CD4-positive, CD25-positive, alpha-beta regulatory T cell (primary cell): ENCODE measurements around the gene ZNF385C. TPM values are rescaled to one million over a fixed set of nuclear protein-coding genes. Genes with fewer than 3 reads are reported as not detected.

Experiments
- ATAC-seq, 2 donors: fragments of 150-1000 bp; cut with Tn5 transposase; one replicate each; pipeline ENCODE4 v1.10.0; 2021; ENCODE audit warnings: low read depth in 2 of 2, moderate number of reproducible peaks in 2 of 2, moderate library complexity in 1 of 2
- DNase-seq, 3 donors: peaks; one replicate each; pipeline versions ENCODE4 v3.0.0 to v3.0.0-alpha.2; 2012 to 2022; ENCODE audit warnings: mixed read lengths in 1 of 3
- H3K27ac ChIP-seq: one replicate; pipeline ENCODE4 v1.7.0; 2013; ENCODE audit warnings: mild to moderate bottlenecking, low read length; ENCODE audit not compliant: insufficient read depth, poor library complexity, severe bottlenecking
- H3K27me3 ChIP-seq: one replicate; pipeline ENCODE4 v1.7.0; 2013; ENCODE audit warnings: low read length; ENCODE audit not compliant: control insufficient read depth, insufficient read depth
- H3K36me3 ChIP-seq: one replicate; pipeline ENCODE4 v1.7.0; 2013; ENCODE audit warnings: mild to moderate bottlenecking, low read length, moderate library complexity; ENCODE audit not compliant: control insufficient read depth, insufficient read depth
- H3K4me1 ChIP-seq: 2 replicates; pipeline ENCODE4 v1.7.0; 2013; ENCODE audit warnings: mild to moderate bottlenecking, low read length; ENCODE audit not compliant: insufficient read depth, control insufficient read depth, poor library complexity, severe bottlenecking
- H3K4me3 ChIP-seq: one replicate; pipeline ENCODE4 v1.7.0; 2013; ENCODE audit warnings: low read depth, mild to moderate bottlenecking, low read length, moderate library complexity
- H3K9me3 ChIP-seq, 2 experiments: 1 replicate in 1 of 2; 2 replicates in 1 of 2; pipeline ENCODE4 v1.7.0; 2013; ENCODE audit warnings: low read length in 2 of 2, mild to moderate bottlenecking in 1 of 2, moderate library complexity in 1 of 2; ENCODE audit not compliant: control insufficient read depth in 2 of 2
- H3K27ac Mint-ChIP-seq, 3 donors: one replicate each; pipeline ENCODE4 v1.8.0; 2020 to 2022; ENCODE audit warnings: mild to moderate bottlenecking in 3 of 3, mixed read lengths in 3 of 3, moderate library complexity in 2 of 3
- H3K27me3 Mint-ChIP-seq: one replicate; pipeline ENCODE4 v1.8.0; 2022; ENCODE audit warnings: mild to moderate bottlenecking, mixed read lengths
- H3K36me3 Mint-ChIP-seq: one replicate; pipeline ENCODE4 v1.8.0; 2020; ENCODE audit warnings: mixed read lengths
- H3K4me1 Mint-ChIP-seq, 4 donors: one replicate each; pipeline ENCODE4 v1.8.0; 2020 to 2022; ENCODE audit warnings: mixed read lengths in 4 of 4, mild to moderate bottlenecking in 1 of 4
- H3K4me3 Mint-ChIP-seq, 4 donors: one replicate each; pipeline ENCODE4 v1.8.0; 2020 to 2022; ENCODE audit warnings: mild to moderate bottlenecking in 4 of 4, mixed read lengths in 4 of 4, moderate library complexity in 3 of 4
- H3K9me3 Mint-ChIP-seq, 7 donors: one replicate each; pipeline ENCODE4 v1.8.0; 2020 to 2022; ENCODE audit warnings: mixed read lengths in 7 of 7, mild to moderate bottlenecking in 3 of 7, moderate library complexity in 2 of 7
- polyA plus RNA-seq, 4 donors: library from polyadenylated mRNA; unstranded; fragments of 300-500 nt; fragmentation: Illumina TruSeq; gene quantifications; one replicate each; pipeline ENCODE4 v1.2.3, GENCODE V29; 2021
- total RNA-seq: library from RNA; stranded (reverse); gene quantifications from one replicate; pipeline ENCODE4 v1.2.3, GENCODE V29; 2022

The ZNF385C gene
- total and polyA plus RNA-seq, 5 donors from 2014 or later = 0.21 TPM; not detected in 4

GRCh38 chr17:42111265-42111636 lies 13.0 kb upstream of the ZNF385C start:
- peak overlapping the region in 3 of 4 donors; percentile 46 to 96 (median 91) for H3K4me3 Mint-ChIP-seq
- H3K4me1 Mint-ChIP-seq = peaks cover 6 to 66% (median 10%) of the 10 kb centered on the region in 4 donors
- H3K9me3 ChIP-seq = no peaks in the 10 kb centered on the region
- peaks cover 27% of the 10 kb centered on the region for H3K4me1 ChIP-seq
- peak overlapping the region; percentile 91 for H3K27ac ChIP-seq
- no peaks in the 10 kb centered on the region for H3K27me3 ChIP-seq
- ATAC-seq = no peak
- peak overlapping the region in 2 of 3 donors; percentile 89 to 93 for H3K27ac Mint-ChIP-seq
- H3K36me3 ChIP-seq = peaks cover 7% of the 10 kb centered on the region
- no peak for DNase-seq
- no peak overlapping the region for H3K4me3 ChIP-seq
- H3K36me3 Mint-ChIP-seq = peaks cover 15% of the 10 kb centered on the region
- H3K9me3 Mint-ChIP-seq = peaks cover 0 to 2% (median 0%) of the 10 kb centered on the region in 7 donors
- no peaks in the 10 kb centered on the region for H3K27me3 Mint-ChIP-seq

- peaks cover 7% of the 10 kb centered on the region for H3K36me3 ChIP-seq
- peaks cover 15% of the 10 kb centered on the region for H3K36me3 Mint-ChIP-seq
- H3K9me3 ChIP-seq = no peaks in the 10 kb centered on the region
- no peaks in the 10 kb centered on the region for H3K27me3 Mint-ChIP-seq
- DNase-seq (peak in 1 of 3 donors; percentile 57), ATAC-seq (no peak)
- H3K27ac ChIP-seq = no peak overlapping the region
- H3K4me3 Mint-ChIP-seq = peak overlapping the region; percentile 13 to 81 (median 70)
- H3K9me3 Mint-ChIP-seq = peaks cover 0 to 2% (median 0%) of the 10 kb centered on the region in 7 donors
- H3K4me1 Mint-ChIP-seq = peaks cover 6 to 65% (median 10%) of the 10 kb centered on the region in 4 donors
- no peaks in the 10 kb centered on the region for H3K27me3 ChIP-seq
- peak overlapping the region; percentile 89 to 93 (median 91) for H3K27ac Mint-ChIP-seq
- H3K4me3 ChIP-seq = no peak overlapping the region
- H3K4me1 ChIP-seq = peaks cover 27% of the 10 kb centered on the region
These were observed 12.3 kb upstream of the ZNF385C start for GRCh38 chr17:42110301-42111264.

- Mint-ChIP-seq H3K27ac (peak overlapping the region in 1 of 3 donors; percentile 91), H3K27me3 (no peaks in the 10 kb centered on the region), H3K4me3 (peak overlapping the region in 1 of 4 donors; percentile 38), H3K9me3 (peaks cover 0 to 2% (median 0%) of the 10 kb centered on the region in 7 donors), H3K36me3 (peaks cover 15% of the 10 kb centered on the region), H3K4me1 (peaks cover 6 to 59% (median 10%) of the 10 kb centered on the region in 4 donors)
- peaks cover 27% of the 10 kb centered on the region for H3K4me1 ChIP-seq
- peaks cover 15% of the 10 kb centered on the region for H3K36me3 ChIP-seq
- ATAC-seq = no peak
- H3K27ac ChIP-seq = no peak overlapping the region
- no peak for DNase-seq
- no peaks in the 10 kb centered on the region for H3K9me3 ChIP-seq
- H3K27me3 ChIP-seq = no peaks in the 10 kb centered on the region
- no peak overlapping the region for H3K4me3 ChIP-seq
These were observed 10.8 kb upstream of the ZNF385C start for GRCh38 chr17:42109086-42109485.

- Histone ChIP-seq H3K4me3 (no peak overlapping the region), H3K4me1 (peaks cover 22% of the 10 kb centered on the region), H3K36me3 (peaks cover 15% of the 10 kb centered on the region), H3K9me3 (no peaks in the 10 kb centered on the region), H3K27ac (no peak overlapping the region), H3K27me3 (no peaks in the 10 kb centered on the region)
- peak overlapping the region; percentile 20 to 65 (median 26) for H3K27ac Mint-ChIP-seq
- peak overlapping the region in 3 of 4 donors; percentile 44 to 72 (median 68) for H3K4me3 Mint-ChIP-seq
- peaks cover 17% of the 10 kb centered on the region for H3K36me3 Mint-ChIP-seq
- H3K4me1 Mint-ChIP-seq = peaks cover 6 to 58% (median 10%) of the 10 kb centered on the region in 4 donors
- no peaks in the 10 kb centered on the region for H3K27me3 Mint-ChIP-seq
- peak; percentile 78 to 88 (median 83) for DNase-seq
- peak; percentile 65 to 77 for ATAC-seq
- H3K9me3 Mint-ChIP-seq = peaks cover 0 to 2% (median 0%) of the 10 kb centered on the region in 7 donors
These were observed 9.6 kb upstream of the ZNF385C start for GRCh38 chr17:42107597-42108576.

- H3K27me3 Mint-ChIP-seq = no peaks in the 10 kb centered on the region
- peaks cover 0 to 2% (median 0%) of the 10 kb centered on the region in 7 donors for H3K9me3 Mint-ChIP-seq
- peaks cover 17% of the 10 kb centered on the region for H3K4me1 ChIP-seq
- H3K4me1 Mint-ChIP-seq = peaks cover 3 to 51% (median 6%) of the 10 kb centered on the region in 4 donors
- peak overlapping the region in 1 of 3 donors; percentile 65 for H3K27ac Mint-ChIP-seq
- H3K36me3 Mint-ChIP-seq = peaks cover 20% of the 10 kb centered on the region
- no peak overlapping the region for H3K4me3 ChIP-seq
- H3K4me3 Mint-ChIP-seq = peak overlapping the region in 2 of 4 donors; percentile 44 to 72
- ATAC-seq = no peak
- H3K27me3 ChIP-seq = no peaks in the 10 kb centered on the region
- H3K9me3 ChIP-seq = no peaks in the 10 kb centered on the region
- H3K36me3 ChIP-seq = peaks cover 15% of the 10 kb centered on the region
- no peak overlapping the region for H3K27ac ChIP-seq
- no peak for DNase-seq
These were observed 8.9 kb upstream of the ZNF385C start for GRCh38 chr17:42107124-42107523.

GRCh38 chr17:42106009-42106408 lies 7.7 kb upstream of the ZNF385C start:
- DNase-seq = no peak
- H3K27ac Mint-ChIP-seq = no peak overlapping the region

GRCh38 chr17:42104264-42104663 lies 6.0 kb upstream of the ZNF385C start:
- peaks cover 2% of the 10 kb centered on the region for H3K27me3 Mint-ChIP-seq
- H3K4me3 Mint-ChIP-seq = no peak overlapping the region
- H3K27ac Mint-ChIP-seq = no peak overlapping the region
- H3K9me3 Mint-ChIP-seq = peaks cover 0 to 1% (median 0%) of the 10 kb centered on the region in 7 donors
- ATAC-seq = no peak
- peaks cover 15% of the 10 kb centered on the region for H3K36me3 Mint-ChIP-seq
- peaks cover 0 to 29% (median 3%) of the 10 kb centered on the region in 4 donors for H3K4me1 Mint-ChIP-seq
- H3K4me1 ChIP-seq = peaks cover 4% of the 10 kb centered on the region
- H3K36me3 ChIP-seq = peaks cover 15% of the 10 kb centered on the region
- no peak overlapping the region for H3K4me3 ChIP-seq
- H3K9me3 ChIP-seq = no peaks in the 10 kb centered on the region
- no peak overlapping the region for H3K27ac ChIP-seq
- DNase-seq = no peak
- H3K27me3 ChIP-seq = no peaks in the 10 kb centered on the region

More at GRCh38 chr17:42106009-42106408, 7.7 kb upstream of the ZNF385C start:
- Histone ChIP-seq H3K4me1 (peaks cover 6% of the 10 kb centered on the region), H3K27me3 (no peaks in the 10 kb centered on the region), H3K4me3 (no peak overlapping the region), H3K9me3 (no peaks in the 10 kb centered on the region), H3K36me3 (peaks cover 15% of the 10 kb centered on the region), H3K27ac (no peak overlapping the region)
- no peak for ATAC-seq
- peaks cover 20% of the 10 kb centered on the region for H3K36me3 Mint-ChIP-seq
- H3K27me3 Mint-ChIP-seq = no peaks in the 10 kb centered on the region
- peaks cover 3 to 40% (median 6%) of the 10 kb centered on the region in 4 donors for H3K4me1 Mint-ChIP-seq
- peaks cover 0 to 2% (median 0%) of the 10 kb centered on the region in 7 donors for H3K9me3 Mint-ChIP-seq
- H3K4me3 Mint-ChIP-seq = peak overlapping the region in 1 of 4 donors; percentile 38
